Measurements from ENCODE around the gene BRWD1. TPM values are rescaled to one million over a fixed set of nuclear protein-coding genes. Genes with fewer than 3 reads are reported as not detected.
A peak's percentile ranks its signal among the peaks of the same experiment; 100 is the strongest.

BRWD1 gene
- total RNA-seq, 1 experiment from 2014 or later: 53.3 TPM

DNA sequence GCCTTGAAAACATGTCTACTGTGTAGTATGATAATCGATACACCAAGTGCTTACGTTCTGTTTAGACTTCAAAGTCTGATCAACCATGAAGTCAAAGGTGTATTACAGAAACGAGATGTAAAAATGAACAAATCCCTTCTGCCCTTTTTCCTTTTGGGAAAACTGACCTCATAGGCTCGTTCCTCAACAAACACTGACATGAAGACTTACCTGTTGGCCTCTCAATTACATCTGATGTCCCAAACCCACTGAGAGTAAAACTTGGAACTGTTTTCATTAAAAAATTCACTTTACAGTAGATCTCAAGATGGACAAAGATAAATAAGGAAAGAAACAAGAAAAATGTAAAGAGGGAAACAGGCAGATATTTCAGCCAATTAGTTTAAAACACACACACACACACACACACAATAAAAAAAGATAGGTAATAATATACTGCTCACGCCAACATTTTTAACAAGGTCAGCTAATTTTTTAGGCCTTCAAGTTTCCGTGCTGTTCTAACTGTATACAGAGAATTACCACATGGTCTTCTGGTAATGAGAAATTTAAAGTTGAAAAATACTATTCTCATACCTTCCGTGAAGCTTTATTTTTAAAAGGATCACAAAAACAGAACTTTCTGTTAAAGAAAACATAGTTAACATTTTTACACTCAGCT lies 33.4 kb upstream of the BRWD1 start:
- peak overlapping the region; percentile 80 for H3K4me3 Mint-ChIP-seq
- H3K27me3 Mint-ChIP-seq (ENCODE audit: low read depth): no peaks in the 10 kb centered on the region
- H3K4me1 Mint-ChIP-seq: peaks cover 49% of the 10 kb centered on the region
- H3K9me3 Mint-ChIP-seq: peaks cover 4% of the 10 kb centered on the region; the same call in 1 of the 2 replicates
- H3K27ac Mint-ChIP-seq: peak overlapping the region; percentile 55
- ChIA-PET POLR2A (interaction anchor here (2.1 kb wide), 1 partner anchor 33 kb away, joined by 10 read pairs; the partner anchor contains the start of gene BRWD1), CTCF (no interaction called here)
- DNase-seq (ENCODE audit: low spot score) (no peak), ATAC-seq (no peak)
- TF ChIP-seq CREM (CRISPR knock-in tag; IDR thresholded peaks at IDR 0.05): no peak
- TF ChIP-seq MYBL2 (CRISPR knock-in tag; IDR thresholded peaks at IDR 0.05): no peak
- TF ChIP-seq, protein P1, sequence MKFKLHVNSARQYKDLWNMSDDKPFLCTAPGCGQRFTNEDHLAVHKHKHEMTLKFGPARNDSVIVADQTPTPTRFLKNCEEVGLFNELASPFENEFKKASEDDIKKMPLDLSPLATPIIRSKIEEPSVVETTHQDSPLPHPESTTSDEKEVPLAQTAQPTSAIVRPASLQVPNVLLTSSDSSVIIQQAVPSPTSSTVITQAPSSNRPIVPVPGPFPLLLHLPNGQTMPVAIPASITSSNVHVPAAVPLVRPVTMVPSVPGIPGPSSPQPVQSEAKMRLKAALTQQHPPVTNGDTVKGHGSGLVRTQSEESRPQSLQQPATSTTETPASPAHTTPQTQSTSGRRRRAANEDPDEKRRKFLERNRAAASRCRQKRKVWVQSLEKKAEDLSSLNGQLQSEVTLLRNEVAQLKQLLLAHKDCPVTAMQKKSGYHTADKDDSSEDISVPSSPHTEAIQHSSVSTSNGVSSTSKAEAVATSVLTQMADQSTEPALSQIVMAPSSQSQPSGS (CRISPR knock-in tag; IDR thresholded peaks at IDR 0.05; ENCODE audit: borderline replicate concordance, low read depth): no peak
- TF ChIP-seq NR1H2 (CRISPR knock-in tag; IDR thresholded peaks at IDR 0.05): no peak
- peaks cover 56% of the 10 kb centered on the region for H3K36me3 Mint-ChIP-seq

DNA sequence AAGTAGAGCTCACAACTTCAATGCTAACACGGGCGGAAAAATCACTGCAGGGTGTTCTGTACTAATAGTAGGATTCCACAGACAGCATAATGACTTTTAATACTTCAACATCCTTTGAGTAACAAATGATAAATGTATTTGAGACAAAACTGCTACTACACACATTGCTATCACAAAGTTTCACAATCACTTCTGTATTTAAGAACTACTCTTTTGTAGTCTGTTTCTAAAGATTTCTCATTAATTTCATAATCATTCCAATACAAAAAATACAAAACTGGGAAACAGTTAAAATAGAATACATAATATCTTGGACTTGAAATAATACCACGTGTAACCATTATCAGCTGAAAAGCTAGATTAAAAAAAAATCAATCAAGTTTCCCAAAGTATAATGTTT lies 32.8 kb upstream of the BRWD1 start:
- ATAC-seq: no peak
- Mint-ChIP-seq H3K36me3 (peaks cover 62% of the 10 kb centered on the region), H3K9me3 (peaks cover 1% of the 10 kb centered on the region; the same call in 1 of the 2 replicates), H3K4me3 (peak overlapping the region; percentile 80), H3K27me3 (ENCODE audit: low read depth) (no peaks in the 10 kb centered on the region), H3K4me1 (peaks cover 48% of the 10 kb centered on the region), H3K27ac (peak overlapping the region; percentile 55)
- ChIA-PET CTCF (no interaction called here), POLR2A (no interaction called here)
- TF ChIP-seq, protein P2, sequence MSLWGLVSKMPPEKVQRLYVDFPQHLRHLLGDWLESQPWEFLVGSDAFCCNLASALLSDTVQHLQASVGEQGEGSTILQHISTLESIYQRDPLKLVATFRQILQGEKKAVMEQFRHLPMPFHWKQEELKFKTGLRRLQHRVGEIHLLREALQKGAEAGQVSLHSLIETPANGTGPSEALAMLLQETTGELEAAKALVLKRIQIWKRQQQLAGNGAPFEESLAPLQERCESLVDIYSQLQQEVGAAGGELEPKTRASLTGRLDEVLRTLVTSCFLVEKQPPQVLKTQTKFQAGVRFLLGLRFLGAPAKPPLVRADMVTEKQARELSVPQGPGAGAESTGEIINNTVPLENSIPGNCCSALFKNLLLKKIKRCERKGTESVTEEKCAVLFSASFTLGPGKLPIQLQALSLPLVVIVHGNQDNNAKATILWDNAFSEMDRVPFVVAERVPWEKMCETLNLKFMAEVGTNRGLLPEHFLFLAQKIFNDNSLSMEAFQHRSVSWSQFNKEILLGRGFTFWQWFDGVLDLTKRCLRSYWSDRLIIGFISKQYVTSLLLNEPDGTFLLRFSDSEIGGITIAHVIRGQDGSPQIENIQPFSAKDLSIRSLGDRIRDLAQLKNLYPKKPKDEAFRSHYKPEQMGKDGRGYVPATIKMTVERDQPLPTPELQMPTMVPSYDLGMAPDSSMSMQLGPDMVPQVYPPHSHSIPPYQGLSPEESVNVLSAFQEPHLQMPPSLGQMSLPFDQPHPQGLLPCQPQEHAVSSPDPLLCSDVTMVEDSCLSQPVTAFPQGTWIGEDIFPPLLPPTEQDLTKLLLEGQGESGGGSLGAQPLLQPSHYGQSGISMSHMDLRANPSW (CRISPR knock-in tag; conservative IDR thresholded peaks at IDR 0.05; ENCODE audit: low read depth): no peak
- TF ChIP-seq ZNF121 (CRISPR knock-in tag; IDR thresholded peaks at IDR 0.05): no peak
- TF ChIP-seq, protein P3, sequence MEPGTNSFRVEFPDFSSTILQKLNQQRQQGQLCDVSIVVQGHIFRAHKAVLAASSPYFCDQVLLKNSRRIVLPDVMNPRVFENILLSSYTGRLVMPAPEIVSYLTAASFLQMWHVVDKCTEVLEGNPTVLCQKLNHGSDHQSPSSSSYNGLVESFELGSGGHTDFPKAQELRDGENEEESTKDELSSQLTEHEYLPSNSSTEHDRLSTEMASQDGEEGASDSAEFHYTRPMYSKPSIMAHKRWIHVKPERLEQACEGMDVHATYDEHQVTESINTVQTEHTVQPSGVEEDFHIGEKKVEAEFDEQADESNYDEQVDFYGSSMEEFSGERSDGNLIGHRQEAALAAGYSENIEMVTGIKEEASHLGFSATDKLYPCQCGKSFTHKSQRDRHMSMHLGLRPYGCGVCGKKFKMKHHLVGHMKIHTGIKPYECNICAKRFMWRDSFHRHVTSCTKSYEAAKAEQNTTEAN (CRISPR knock-in tag; IDR thresholded peaks at IDR 0.05): no peak
- TF ChIP-seq, protein P4, sequence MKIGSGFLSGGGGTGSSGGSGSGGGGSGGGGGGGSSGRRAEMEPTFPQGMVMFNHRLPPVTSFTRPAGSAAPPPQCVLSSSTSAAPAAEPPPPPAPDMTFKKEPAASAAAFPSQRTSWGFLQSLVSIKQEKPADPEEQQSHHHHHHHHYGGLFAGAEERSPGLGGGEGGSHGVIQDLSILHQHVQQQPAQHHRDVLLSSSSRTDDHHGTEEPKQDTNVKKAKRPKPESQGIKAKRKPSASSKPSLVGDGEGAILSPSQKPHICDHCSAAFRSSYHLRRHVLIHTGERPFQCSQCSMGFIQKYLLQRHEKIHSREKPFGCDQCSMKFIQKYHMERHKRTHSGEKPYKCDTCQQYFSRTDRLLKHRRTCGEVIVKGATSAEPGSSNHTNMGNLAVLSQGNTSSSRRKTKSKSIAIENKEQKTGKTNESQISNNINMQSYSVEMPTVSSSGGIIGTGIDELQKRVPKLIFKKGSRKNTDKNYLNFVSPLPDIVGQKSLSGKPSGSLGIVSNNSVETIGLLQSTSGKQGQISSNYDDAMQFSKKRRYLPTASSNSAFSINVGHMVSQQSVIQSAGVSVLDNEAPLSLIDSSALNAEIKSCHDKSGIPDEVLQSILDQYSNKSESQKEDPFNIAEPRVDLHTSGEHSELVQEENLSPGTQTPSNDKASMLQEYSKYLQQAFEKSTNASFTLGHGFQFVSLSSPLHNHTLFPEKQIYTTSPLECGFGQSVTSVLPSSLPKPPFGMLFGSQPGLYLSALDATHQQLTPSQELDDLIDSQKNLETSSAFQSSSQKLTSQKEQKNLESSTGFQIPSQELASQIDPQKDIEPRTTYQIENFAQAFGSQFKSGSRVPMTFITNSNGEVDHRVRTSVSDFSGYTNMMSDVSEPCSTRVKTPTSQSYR (CRISPR knock-in tag; IDR thresholded peaks at IDR 0.05): no peak
- DNase-seq (ENCODE audit: low spot score): no peak

DNA sequence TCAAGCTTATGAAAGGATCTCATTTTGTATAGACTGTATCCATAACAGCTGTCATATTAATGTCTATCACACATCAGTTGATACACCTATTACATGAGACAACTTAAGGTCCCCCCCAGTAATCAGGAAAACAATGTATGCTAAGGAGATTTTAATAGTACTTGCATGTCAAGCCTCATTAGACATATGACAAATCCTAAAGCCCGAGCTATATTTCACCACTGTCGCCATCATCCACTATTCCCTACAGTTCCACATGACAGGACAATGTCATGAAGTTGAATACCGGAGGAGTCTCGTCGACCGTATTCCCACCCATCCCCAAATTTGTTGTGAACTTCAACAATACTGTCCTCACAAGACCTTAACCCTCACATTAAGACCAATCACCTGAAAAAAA lies 32.0 kb upstream of the BRWD1 start:
- DNase-seq (ENCODE audit: low spot score) (no peak), ATAC-seq (no peak)
- no peak for TF ChIP-seq ZNF121 (CRISPR knock-in tag; IDR thresholded peaks at IDR 0.05)
- TF ChIP-seq SMAD3 (CRISPR knock-in tag; IDR thresholded peaks at IDR 0.05; ENCODE audit: borderline replicate concordance): no peak
- TF ChIP-seq, protein P5, sequence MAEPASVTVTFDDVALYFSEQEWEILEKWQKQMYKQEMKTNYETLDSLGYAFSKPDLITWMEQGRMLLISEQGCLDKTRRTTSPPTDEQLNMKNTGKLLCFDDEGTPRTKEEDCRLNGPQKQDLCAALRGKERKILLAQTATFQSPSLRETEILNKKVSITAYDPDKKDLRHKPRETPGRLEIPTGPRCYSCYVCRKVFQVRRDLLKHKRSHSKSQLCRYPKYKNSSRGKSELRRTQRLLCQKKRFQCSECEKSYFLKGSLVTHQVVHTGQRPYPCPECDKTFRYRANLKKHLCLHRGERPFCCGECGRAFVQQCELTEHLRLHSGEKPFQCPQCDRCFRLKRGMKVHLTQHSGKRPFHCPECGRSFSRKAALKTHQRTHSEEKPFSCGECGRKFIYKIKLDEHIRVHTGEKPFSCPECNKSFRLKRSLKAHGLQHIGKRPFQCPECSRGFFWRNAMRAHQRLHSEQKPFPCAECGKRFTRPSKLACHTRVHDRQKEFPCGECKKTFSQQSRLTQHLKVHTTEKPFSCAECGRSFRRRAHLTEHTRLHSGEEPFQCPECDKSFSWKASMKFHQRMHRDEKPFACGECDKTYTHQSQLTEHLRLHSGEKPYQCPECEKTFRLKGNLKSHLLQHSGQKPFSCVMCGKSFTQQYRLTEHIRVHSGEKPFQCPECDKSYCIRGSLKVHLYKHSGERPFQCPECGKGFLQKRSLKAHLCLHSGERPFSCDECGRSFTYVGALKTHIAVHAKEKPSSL (CRISPR knock-in tag; conservative IDR thresholded peaks at IDR 0.05): no peak
- TF ChIP-seq NFYB (CRISPR knock-in tag; conservative IDR thresholded peaks at IDR 0.05; ENCODE audit: low read depth): no peak
- TF ChIP-seq, protein P6, sequence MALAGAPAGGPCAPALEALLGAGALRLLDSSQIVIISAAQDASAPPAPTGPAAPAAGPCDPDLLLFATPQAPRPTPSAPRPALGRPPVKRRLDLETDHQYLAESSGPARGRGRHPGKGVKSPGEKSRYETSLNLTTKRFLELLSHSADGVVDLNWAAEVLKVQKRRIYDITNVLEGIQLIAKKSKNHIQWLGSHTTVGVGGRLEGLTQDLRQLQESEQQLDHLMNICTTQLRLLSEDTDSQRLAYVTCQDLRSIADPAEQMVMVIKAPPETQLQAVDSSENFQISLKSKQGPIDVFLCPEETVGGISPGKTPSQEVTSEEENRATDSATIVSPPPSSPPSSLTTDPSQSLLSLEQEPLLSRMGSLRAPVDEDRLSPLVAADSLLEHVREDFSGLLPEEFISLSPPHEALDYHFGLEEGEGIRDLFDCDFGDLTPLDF (CRISPR knock-in tag; IDR thresholded peaks at IDR 0.05): no peak
- no peak for TF ChIP-seq ZNF396 (CRISPR knock-in tag; IDR thresholded peaks at IDR 0.05; ENCODE audit: borderline replicate concordance)
- no peak for TF ChIP-seq ZNF423 (CRISPR knock-in tag; IDR thresholded peaks at IDR 0.05)
- TF ChIP-seq, protein P7, sequence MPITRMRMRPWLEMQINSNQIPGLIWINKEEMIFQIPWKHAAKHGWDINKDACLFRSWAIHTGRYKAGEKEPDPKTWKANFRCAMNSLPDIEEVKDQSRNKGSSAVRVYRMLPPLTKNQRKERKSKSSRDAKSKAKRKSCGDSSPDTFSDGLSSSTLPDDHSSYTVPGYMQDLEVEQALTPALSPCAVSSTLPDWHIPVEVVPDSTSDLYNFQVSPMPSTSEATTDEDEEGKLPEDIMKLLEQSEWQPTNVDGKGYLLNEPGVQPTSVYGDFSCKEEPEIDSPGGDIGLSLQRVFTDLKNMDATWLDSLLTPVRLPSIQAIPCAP (CRISPR knock-in tag; IDR thresholded peaks at IDR 0.05): no peak
- TF ChIP-seq, protein P8, sequence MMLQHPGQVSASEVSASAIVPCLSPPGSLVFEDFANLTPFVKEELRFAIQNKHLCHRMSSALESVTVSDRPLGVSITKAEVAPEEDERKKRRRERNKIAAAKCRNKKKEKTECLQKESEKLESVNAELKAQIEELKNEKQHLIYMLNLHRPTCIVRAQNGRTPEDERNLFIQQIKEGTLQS (CRISPR knock-in tag; conservative IDR thresholded peaks at IDR 0.05): no peak
- TF ChIP-seq CREM (CRISPR knock-in tag; IDR thresholded peaks at IDR 0.05): no peak
- CTCF ChIA-PET: no interaction called here
- H3K4me3 Mint-ChIP-seq: peak overlapping the region; percentile 80
- peaks cover 40% of the 10 kb centered on the region for H3K4me1 Mint-ChIP-seq
- no peaks in the 10 kb centered on the region for H3K9me3 Mint-ChIP-seq
- no peaks in the 10 kb centered on the region for H3K27me3 Mint-ChIP-seq (ENCODE audit: low read depth)
- peak overlapping the region; percentile 41; the same call in 1 of the 2 replicates for H3K27ac Mint-ChIP-seq
- POLR2A ChIA-PET: no interaction called here
- peaks cover 62% of the 10 kb centered on the region for H3K36me3 Mint-ChIP-seq

Measured in WTC11 (cell line).